GM20000 (cell line): Measurements from ENCODE around the gene SLC25A51.

Experiments
- DNase-seq: peaks from one replicate; pipeline ENCODE4 v3.0.0; 2012; ENCODE audit warnings: low spot score
- CTCF ChIP-seq: IDR thresholded peaks from 2 replicates; pipeline ENCODE4 v1.5.1; 2012; ENCODE audit warnings: mild to moderate bottlenecking, control low read depth; ENCODE audit errors: extremely low read depth, missing control alignments

The SLC25A51 gene

DNA sequence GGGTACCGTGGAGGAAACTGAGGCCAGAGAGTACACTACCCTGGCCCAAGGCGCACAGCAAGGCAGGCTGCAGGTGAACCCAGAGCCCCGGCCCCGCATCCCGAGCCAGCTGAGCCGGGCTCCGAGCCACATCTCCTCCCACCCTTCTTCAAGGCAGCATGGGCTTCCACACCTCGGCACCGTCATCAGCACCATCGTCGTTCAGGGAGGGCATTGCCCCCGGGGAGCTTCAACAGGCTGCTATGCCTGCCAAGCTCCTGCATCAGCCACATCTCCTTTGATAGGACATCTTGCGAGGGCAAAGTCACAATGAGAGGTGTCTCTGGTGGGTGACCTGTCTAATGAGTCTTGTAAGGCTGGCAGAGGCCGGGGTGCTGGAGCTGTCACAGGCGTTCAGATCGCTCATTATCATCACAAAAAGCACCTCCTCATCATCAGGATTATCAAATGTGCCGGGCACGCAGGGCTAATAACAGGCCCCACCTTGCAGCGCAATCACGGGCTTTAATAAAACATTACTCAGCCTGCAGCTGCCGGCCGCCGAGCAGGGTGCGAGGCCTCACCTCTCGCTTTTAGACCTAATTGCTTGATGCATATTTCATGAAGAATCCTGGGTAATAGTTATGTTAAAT lies 20.0 kb upstream of the SLC25A51 start:
- TF ChIP-seq CTCF, result no peak
- no peak for DNase-seq

GRCh38 chr9:37923118-37923795 lies 19.3 kb upstream of the SLC25A51 start:
- DNase-seq, result no peak
- no peak for TF ChIP-seq CTCF

GRCh38 chr9:37922363-37923117 lies 18.6 kb upstream of the SLC25A51 start:
- no peak for TF ChIP-seq CTCF
- DNase-seq, result no peak

- no peak for TF ChIP-seq CTCF
- no peak for DNase-seq
Measured at GRCh38 chr9:37921546-37922300, 17.8 kb upstream of the SLC25A51 start.

GRCh38 chr9:37921168-37921510 lies 17.2 kb upstream of the SLC25A51 start:
- TF ChIP-seq CTCF, result no peak

DNA sequence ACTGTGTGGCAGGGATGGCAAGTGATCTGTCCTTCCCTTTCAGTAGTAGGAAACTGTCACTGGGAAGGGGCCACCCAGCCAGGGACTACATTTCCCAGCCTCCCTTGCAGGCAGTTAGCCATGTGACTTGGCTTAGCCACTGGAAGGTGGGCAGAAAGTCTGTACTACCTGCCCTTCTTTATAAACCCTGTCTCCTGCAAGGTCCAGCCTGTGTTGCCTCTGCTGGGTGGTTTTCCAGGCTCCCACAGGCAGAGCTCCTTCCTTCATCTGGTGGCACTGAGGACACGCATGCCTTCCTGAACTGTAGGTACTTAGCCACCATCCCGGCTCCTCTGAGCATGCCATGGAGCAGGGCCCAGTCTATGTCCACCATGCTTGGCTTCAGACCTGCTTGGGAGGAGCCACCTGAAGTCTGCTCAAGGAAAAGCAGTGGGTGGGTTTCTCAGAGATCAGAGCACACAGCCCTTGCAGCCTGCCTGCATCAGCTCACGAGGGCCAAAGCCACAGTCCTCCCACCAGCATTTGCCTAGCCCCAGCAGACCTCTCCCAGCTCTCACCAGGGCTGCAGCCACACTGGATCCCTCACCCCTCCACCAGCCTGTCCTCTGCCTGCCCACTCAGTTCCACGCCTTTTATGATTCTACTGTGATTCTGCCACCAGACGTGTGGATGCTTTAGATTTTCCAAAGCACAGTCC lies 16.7 kb upstream of the SLC25A51 start:
- TF ChIP-seq CTCF, result no peak
- peak; percentile 47 for DNase-seq

More at GRCh38 chr9:37921168-37921510, 17.2 kb upstream of the SLC25A51 start:
- DNase-seq, result no peak
